Right lobe of liver (tissue), 6 donors: ENCODE data around the gene DIP2C. TPM values are rescaled to one million over a fixed set of nuclear protein-coding genes. Genes with fewer than 3 reads are reported as not detected.
"Not testable (repeated sequence)": the region's sequence is repeated elsewhere in the genome, so short reads cannot be mapped to it uniquely, and the experiment has no call there.

ENCODE experiments used
- ATAC-seq, 4 donors: fragments of 200-7000 bp; cut with Tn5 transposase; one replicate each; pipeline ENCODE4 v1.9.1; 2020; ENCODE audit warnings: mild to moderate bottlenecking in 4 of 4, moderate library complexity in 4 of 4
- DNase-seq, 3 donors: peaks; one replicate each; pipeline ENCODE4 v3.0.0-alpha.2; 2020
- H3K27ac ChIP-seq, 3 donors: fragments of 200-600 bp; one replicate each; pipeline ENCODE4 v1.8.0; 2022
- H3K27me3 ChIP-seq, 2 donors: fragments of 200-600 bp; one replicate each; pipeline ENCODE4 v1.8.0; 2022
- H3K36me3 ChIP-seq, 4 donors: fragments of 200-600 bp; sonication (generic) in 1 of 4; one replicate each; pipeline versions ENCODE4 v1.5.1 to v1.8.0; 2017 to 2022; ENCODE audit warnings: control low read depth in 1 of 4
- H3K4me1 ChIP-seq, 4 donors: fragments of 200-600 bp; sonication (generic) in 1 of 4; one replicate each; pipeline versions ENCODE4 v1.5.1 to v1.8.0; 2017 to 2022; ENCODE audit warnings: control low read depth in 1 of 4
- H3K4me3 ChIP-seq, 3 donors: fragments of 200-600 bp; one replicate each; pipeline ENCODE4 v1.8.0; 2022
- H3K9me3 ChIP-seq, 4 donors: fragments of 200-600 bp; sonication (generic) in 1 of 4; one replicate each; pipeline versions ENCODE4 v1.5.1 to v1.8.0; 2017 to 2022; ENCODE audit warnings: control low read depth in 1 of 4
- CTCF ChIP-seq, 4 donors: fragments of 200-600 bp in 3 of 4; fragments of 450-650 bp in 1 of 4; IDR thresholded peaks; one replicate each; pipeline versions ENCODE4 v1.5.1 to v1.8.0; 2016 to 2022; ENCODE audit warnings: antibody characterized with exemption in 4 of 4, mild to moderate bottlenecking in 2 of 4
- POLR2A ChIP-seq: fragments of 450-650 bp; IDR thresholded peaks from one replicate; pipeline ENCODE4 v1.6.1; 2017; ENCODE audit warnings: antibody characterized with exemption, mild to moderate bottlenecking
- WGBS: methylation state at CpG from one replicate; pipeline ENCODE4 v1.1.6; 2018; ENCODE audit warnings: low coverage, low lambda C conversion rate; ENCODE audit not compliant: insufficient coverage; ENCODE audit errors: missing lambda C conversion rate; 5-methylcytosine and 5-hydroxymethylcytosine counted together
- intact Hi-C, 2 donors: fragments of 100-400 bp; cut with DNase I; formaldehyde crosslinking; loops; one replicate each; pipeline versions ENCODE4 v1.11.2 to v1.14.1; 2022
- total RNA-seq, 6 experiments: library from RNA; depleted of rRNA in 2 of 6; stranded (reverse); fragments of >200 nt in 2 of 6; fragmentation: NEBNext Ultra II Directional in 3 of 6; extraction: Animal tissue kit (Norgen Biotek cat#: 25700) in 3 of 6; gene quantifications; one replicate each; pipeline versions ENCODE4 v1.1.0 to v1.2.4, GENCODE V29; 2016 to 2023
- donor health status: DM: no; HTN: yes; CAD: no.
- donor health status: DM: no; HTN: no; CAD: no.
- donor health status: DM: no; HTN: no; CAD: no.
- donor health status: DM: no; HTN: yes; CAD: no.
- donor health status: DM: no; HTN: yes; CAD: no.

Gene DIP2C
- total RNA-seq, 6 experiments from 2014 or later = 8.0 to 13.5 (median 11.7) TPM

GRCh38 chr10:349081-349480 lies 340.4 kb downstream of the DIP2C start:
- intact Hi-C loops = no loop called here
- Histone ChIP-seq H3K36me3 (peaks cover 0 to 7% (median 0%) of the 10 kb centered on the region in 4 donors), H3K9me3 (no peaks in the 10 kb centered on the region), H3K4me1 (no peaks in the 10 kb centered on the region), H3K4me3 (no peak overlapping the region), H3K27ac (no peak overlapping the region), H3K27me3 (no peaks in the 10 kb centered on the region)
- peak in 1 of 3 donors; percentile 35 for DNase-seq
- peak in 1 of 4 donors; percentile 35 for ATAC-seq
- TF ChIP-seq POLR2A (no peak), CTCF (IDR thresholded peaks at IDR 0.05) (no peak)
- 98% methylated on average over 9 of the region's 24 CpGs for WGBS

- 90% methylated on average over 3 of the region's 17 CpGs for WGBS
These were observed 341.0 kb downstream of the DIP2C start for GRCh38 chr10:348456-348855.

GRCh38 chr10:347774-348173 lies 341.7 kb downstream of the DIP2C start:
- intact Hi-C loops, H3K9me3 ChIP-seq, H3K4me3 ChIP-seq, H3K27me3 ChIP-seq, H3K27ac ChIP-seq, H3K36me3 ChIP-seq, H3K4me1 ChIP-seq, ATAC-seq: not testable (repeated sequence)
- WGBS = 89% methylated on average over 27 of the region's 34 CpGs
- peak in 1 of 3 donors; percentile 20 for DNase-seq

More at GRCh38 chr10:348456-348855, 341.0 kb downstream of the DIP2C start:
- no peak overlapping the region for H3K4me3 ChIP-seq
- H3K36me3 ChIP-seq = peaks cover 0 to 7% (median 0%) of the 10 kb centered on the region in 4 donors
- ATAC-seq (no peak), DNase-seq (peak in 1 of 3 donors; percentile 22)
- H3K4me1 ChIP-seq = no peaks in the 10 kb centered on the region
- no peak overlapping the region for H3K27ac ChIP-seq
- no peaks in the 10 kb centered on the region for H3K9me3 ChIP-seq
- no peak for TF ChIP-seq CTCF (IDR thresholded peaks at IDR 0.05)
- no peak for TF ChIP-seq POLR2A
- no peaks in the 10 kb centered on the region for H3K27me3 ChIP-seq
- intact Hi-C loops = no loop called here

GRCh38 chr10:347190-347589 lies 342.3 kb downstream of the DIP2C start:
- H3K36me3 ChIP-seq, H3K27me3 ChIP-seq, ATAC-seq, H3K27ac ChIP-seq, H3K9me3 ChIP-seq, DNase-seq, intact Hi-C loops, H3K4me3 ChIP-seq, H3K4me1 ChIP-seq: not testable (repeated sequence)
- 84% methylated on average over 27 of the region's 33 CpGs for WGBS

GRCh38 chr10:344582-345200 lies 344.8 kb downstream of the DIP2C start:
- intact Hi-C loops = no loop called here
- H3K4me3 ChIP-seq = no peak overlapping the region
- DNase-seq = no peak
- TF ChIP-seq POLR2A = no peak
- no peak for TF ChIP-seq CTCF (IDR thresholded peaks at IDR 0.05)
- H3K27ac ChIP-seq = no peak overlapping the region
- H3K36me3 ChIP-seq = peaks cover 0 to 9% (median 0%) of the 10 kb centered on the region in 4 donors
- H3K27me3 ChIP-seq = no peaks in the 10 kb centered on the region
- 97% methylated on average over 5 of the region's 27 CpGs for WGBS
- ATAC-seq = no peak
- no peaks in the 10 kb centered on the region for H3K4me1 ChIP-seq
- H3K9me3 ChIP-seq = no peaks in the 10 kb centered on the region
